ENCODE results near the gene TFEB. TPM values are rescaled to one million over a fixed set of nuclear protein-coding genes. Genes with fewer than 3 reads are reported as not detected.

The TFEB gene
- total and polyA plus RNA-seq, 2 donors (not counting 1 experiment from before 2014, with no cell fraction given) = 1.9 to 7.6 TPM

DNA sequence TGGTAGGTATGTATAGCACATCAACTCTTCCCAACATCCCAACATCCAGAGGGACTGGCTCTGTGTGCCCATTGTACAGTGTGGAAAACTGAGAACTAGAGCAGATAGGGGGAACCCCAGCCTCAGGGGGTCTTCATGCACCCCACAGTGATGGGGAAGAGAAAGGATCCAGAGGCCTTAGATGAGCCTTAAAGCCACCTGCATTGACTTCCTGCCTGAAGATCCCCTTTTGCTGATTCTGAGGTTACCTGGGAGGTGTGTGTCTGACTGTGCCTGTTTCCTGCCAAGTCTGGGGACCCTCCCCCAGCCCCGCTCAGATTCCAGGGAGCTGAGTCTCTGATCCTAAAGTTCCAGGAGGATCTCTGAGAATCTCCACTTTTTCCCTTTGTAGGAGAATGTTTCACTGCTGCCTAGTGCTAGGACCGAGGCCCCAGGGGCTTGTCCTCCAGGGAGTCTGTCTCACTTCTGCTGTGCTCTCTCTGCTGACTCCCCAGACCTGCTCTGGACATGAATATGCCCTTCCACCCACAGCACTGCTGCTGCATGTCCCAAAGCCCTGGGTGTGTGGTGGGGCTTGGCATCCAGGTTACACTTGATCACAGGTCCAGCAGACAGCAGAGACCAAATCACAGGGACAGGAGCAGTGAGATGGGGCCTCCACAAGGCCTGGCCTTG lies 24.6 kb upstream of the TFEB start:
- Histone ChIP-seq H3K9ac (ENCODE audit: insufficient read depth, low read length) (no peak overlapping the region), H3K27ac (ENCODE audit: insufficient read depth, low read length) (no peak overlapping the region), H3K4me1 (ENCODE audit: control insufficient read depth, extremely low read depth, insufficient read depth, low read length) (no peaks in the 10 kb centered on the region), H3K4me3 (replicated peaks in 1 of 4; ENCODE audit: control extremely low read depth in 1 of 4, insufficient read depth in 1 of 4, low read depth in 3 of 4, low read length in 4 of 4) (no peak overlapping the region), H3K9me3 (ENCODE audit: control insufficient read depth, insufficient read depth, low read depth, low read length) (no peaks in the 10 kb centered on the region), H4K20me1 (ENCODE audit: control insufficient read depth, extremely low read depth, insufficient read depth, low read length) (no peaks in the 10 kb centered on the region), H3K27me3 (ENCODE audit: control insufficient read depth, insufficient read depth, low read length) (peaks cover 8% of the 10 kb centered on the region), H3K79me2 (ENCODE audit: control insufficient read depth, insufficient read depth, low read length) (no peaks in the 10 kb centered on the region), H2AFZ (ENCODE audit: low read length) (no peak overlapping the region), H3K4me2 (ENCODE audit: extremely low read depth, insufficient read depth, low read length) (no peak overlapping the region), H3K36me3 (ENCODE audit: control insufficient read depth, insufficient read depth, low read length) (no peaks in the 10 kb centered on the region)
- DNase-seq (ENCODE audit: low read depth in 2 of 2) = no peak
- TF ChIP-seq EZH2 (IDR thresholded peaks at IDR 0.05; ENCODE audit: low read length, missing control alignments) = no peak
- TF ChIP-seq, protein P1, sequence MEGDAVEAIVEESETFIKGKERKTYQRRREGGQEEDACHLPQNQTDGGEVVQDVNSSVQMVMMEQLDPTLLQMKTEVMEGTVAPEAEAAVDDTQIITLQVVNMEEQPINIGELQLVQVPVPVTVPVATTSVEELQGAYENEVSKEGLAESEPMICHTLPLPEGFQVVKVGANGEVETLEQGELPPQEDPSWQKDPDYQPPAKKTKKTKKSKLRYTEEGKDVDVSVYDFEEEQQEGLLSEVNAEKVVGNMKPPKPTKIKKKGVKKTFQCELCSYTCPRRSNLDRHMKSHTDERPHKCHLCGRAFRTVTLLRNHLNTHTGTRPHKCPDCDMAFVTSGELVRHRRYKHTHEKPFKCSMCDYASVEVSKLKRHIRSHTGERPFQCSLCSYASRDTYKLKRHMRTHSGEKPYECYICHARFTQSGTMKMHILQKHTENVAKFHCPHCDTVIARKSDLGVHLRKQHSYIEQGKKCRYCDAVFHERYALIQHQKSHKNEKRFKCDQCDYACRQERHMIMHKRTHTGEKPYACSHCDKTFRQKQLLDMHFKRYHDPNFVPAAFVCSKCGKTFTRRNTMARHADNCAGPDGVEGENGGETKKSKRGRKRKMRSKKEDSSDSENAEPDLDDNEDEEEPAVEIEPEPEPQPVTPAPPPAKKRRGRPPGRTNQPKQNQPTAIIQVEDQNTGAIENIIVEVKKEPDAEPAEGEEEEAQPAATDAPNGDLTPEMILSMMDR (conservative IDR thresholded peaks at IDR 0.05 in 1 of 2, IDR thresholded peaks at IDR 0.05 in 1 of 2; ENCODE audit: low read depth in 1 of 2, low read length in 2 of 2) = no peak

DNA sequence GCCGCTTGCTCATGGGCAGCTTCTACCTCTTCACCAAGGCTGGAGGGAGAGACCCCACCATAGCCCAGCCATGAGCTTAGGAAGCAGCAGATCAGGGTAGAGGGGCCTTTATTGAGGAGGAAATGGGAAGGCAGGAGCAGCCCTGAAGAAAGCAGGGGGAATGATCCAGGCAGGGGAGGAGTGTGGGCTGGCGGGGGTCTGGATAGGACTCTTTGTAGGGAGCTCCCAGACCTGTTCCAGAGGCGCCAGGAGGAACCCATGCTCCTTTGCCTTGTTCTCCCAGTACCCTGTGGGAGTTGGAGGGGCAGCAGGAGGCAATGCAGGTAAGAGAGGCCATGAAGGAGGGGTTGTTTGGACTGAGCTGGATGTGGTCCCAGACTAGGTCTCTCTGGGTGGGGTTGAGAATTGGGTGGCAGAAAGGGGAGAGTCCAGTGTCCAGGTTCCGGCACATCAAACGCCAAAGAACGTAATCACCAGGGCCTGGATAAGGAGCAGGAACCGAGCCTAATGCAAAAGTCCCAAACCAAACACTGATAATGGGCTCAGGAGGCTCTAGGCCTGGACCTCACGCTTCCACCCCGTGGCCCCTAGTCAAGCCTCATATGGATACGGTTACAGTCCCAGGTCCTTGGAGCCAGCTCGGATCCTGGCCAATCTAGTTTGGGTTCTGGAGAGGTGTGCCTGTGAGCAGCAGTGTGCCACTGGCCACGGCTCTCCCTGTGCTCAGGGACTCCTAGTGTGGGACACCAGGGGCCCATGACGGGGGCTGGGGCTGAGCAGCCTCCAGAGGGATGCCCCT lies 23.9 kb upstream of the TFEB start:
- Histone ChIP-seq H3K79me2 (ENCODE audit: control insufficient read depth, insufficient read depth, low read length) (no peaks in the 10 kb centered on the region), H3K4me1 (ENCODE audit: control insufficient read depth, extremely low read depth, insufficient read depth, low read length) (no peaks in the 10 kb centered on the region), H3K9me3 (ENCODE audit: control insufficient read depth, insufficient read depth, low read depth, low read length) (no peaks in the 10 kb centered on the region), H3K27me3 (ENCODE audit: control insufficient read depth, insufficient read depth, low read length) (peaks cover 8% of the 10 kb centered on the region), H3K4me2 (ENCODE audit: extremely low read depth, insufficient read depth, low read length) (no peak overlapping the region), H3K4me3 (replicated peaks in 1 of 4; ENCODE audit: control extremely low read depth in 1 of 4, insufficient read depth in 1 of 4, low read depth in 3 of 4, low read length in 4 of 4) (no peak overlapping the region), H3K9ac (ENCODE audit: insufficient read depth, low read length) (no peak overlapping the region), H2AFZ (ENCODE audit: low read length) (no peak overlapping the region), H3K36me3 (ENCODE audit: control insufficient read depth, insufficient read depth, low read length) (no peaks in the 10 kb centered on the region), H3K27ac (ENCODE audit: insufficient read depth, low read length) (no peak overlapping the region), H4K20me1 (ENCODE audit: control insufficient read depth, extremely low read depth, insufficient read depth, low read length) (no peaks in the 10 kb centered on the region)
- no peak for DNase-seq (ENCODE audit: low read depth in 2 of 2)
- TF ChIP-seq, protein P1 (conservative IDR thresholded peaks at IDR 0.05 in 1 of 2, IDR thresholded peaks at IDR 0.05 in 1 of 2; ENCODE audit: low read depth in 1 of 2, low read length in 2 of 2) = no peak
- no peak for TF ChIP-seq EZH2 (IDR thresholded peaks at IDR 0.05; ENCODE audit: low read length, missing control alignments)

DNA sequence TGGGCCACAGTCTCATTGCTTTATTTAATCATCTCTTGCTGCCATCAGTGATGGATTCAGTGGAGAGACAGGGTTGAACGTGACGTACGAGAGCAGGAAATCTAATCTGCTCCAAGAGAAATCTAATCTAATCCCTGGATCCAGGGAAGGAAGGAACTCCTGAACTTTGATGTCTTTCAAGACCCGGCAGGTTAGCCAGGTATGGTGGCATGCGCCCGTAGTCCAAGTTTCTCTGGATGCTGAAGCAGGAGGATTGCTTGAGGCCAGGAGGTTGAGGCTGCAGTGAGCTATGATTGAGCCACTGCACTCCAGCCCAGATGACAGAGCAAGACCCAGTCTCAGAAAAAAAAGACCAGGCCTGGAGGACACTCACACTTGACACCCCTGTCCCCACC lies 23.2 kb upstream of the TFEB start:
- no peak overlapping the region for H3K4me2 ChIP-seq (ENCODE audit: extremely low read depth, insufficient read depth, low read length)
- no peaks in the 10 kb centered on the region for H3K9me3 ChIP-seq (ENCODE audit: control insufficient read depth, insufficient read depth, low read depth, low read length)
- H3K27me3 ChIP-seq (ENCODE audit: control insufficient read depth, insufficient read depth, low read length) = peaks cover 12% of the 10 kb centered on the region
- no peaks in the 10 kb centered on the region for H3K4me1 ChIP-seq (ENCODE audit: control insufficient read depth, extremely low read depth, insufficient read depth, low read length)
- H3K4me3 ChIP-seq (replicated peaks in 1 of 4; ENCODE audit: control extremely low read depth in 1 of 4, insufficient read depth in 1 of 4, low read depth in 3 of 4, low read length in 4 of 4) = no peak overlapping the region
- no peak for DNase-seq (ENCODE audit: low read depth in 2 of 2)
- no peak overlapping the region for H2AFZ ChIP-seq (ENCODE audit: low read length)
- no peak overlapping the region for H3K27ac ChIP-seq (ENCODE audit: insufficient read depth, low read length)
- no peaks in the 10 kb centered on the region for H3K79me2 ChIP-seq (ENCODE audit: control insufficient read depth, insufficient read depth, low read length)
- H3K9ac ChIP-seq (ENCODE audit: insufficient read depth, low read length) = no peak overlapping the region
- TF ChIP-seq, protein P1 (conservative IDR thresholded peaks at IDR 0.05 in 1 of 2, IDR thresholded peaks at IDR 0.05 in 1 of 2; ENCODE audit: low read depth in 1 of 2, low read length in 2 of 2) = no peak
- TF ChIP-seq EZH2 (IDR thresholded peaks at IDR 0.05; ENCODE audit: low read length, missing control alignments) = no peak
- no peaks in the 10 kb centered on the region for H3K36me3 ChIP-seq (ENCODE audit: control insufficient read depth, insufficient read depth, low read length)
- no peaks in the 10 kb centered on the region for H4K20me1 ChIP-seq (ENCODE audit: control insufficient read depth, extremely low read depth, insufficient read depth, low read length)
